Measurements from ENCODE around the gene ARHGEF16. TPM values are rescaled to one million over a fixed set of nuclear protein-coding genes. Genes with fewer than 3 reads are reported as not detected.

ARHGEF16 gene
- total RNA-seq, 1 experiment from 2014 or later: 17.2 TPM

GRCh38 chr1:3478187-3478586, 23.7 kb downstream of the ARHGEF16 start (continued):
- no peak for TF ChIP-seq ZNF425 (CRISPR knock-in tag; conservative IDR thresholded peaks at IDR 0.05)
- TF ChIP-seq ZNF317 (CRISPR knock-in tag; IDR thresholded peaks at IDR 0.05; ENCODE audit: borderline replicate concordance, low read depth): no peak
- no peak for TF ChIP-seq EMX1 (CRISPR knock-in tag; IDR thresholded peaks at IDR 0.05)
- TF ChIP-seq ZNF396 (CRISPR knock-in tag; IDR thresholded peaks at IDR 0.05; ENCODE audit: borderline replicate concordance): no peak
- TF ChIP-seq ZBTB43 (CRISPR knock-in tag; IDR thresholded peaks at IDR 0.05): no peak
- TF ChIP-seq ATF6 (CRISPR knock-in tag; IDR thresholded peaks at IDR 0.05): no peak
- TF ChIP-seq TEAD4 (CRISPR knock-in tag; IDR thresholded peaks at IDR 0.05): no peak
- no peak for TF ChIP-seq CREM (CRISPR knock-in tag; IDR thresholded peaks at IDR 0.05)
- no peak for TF ChIP-seq FOXK1 (CRISPR knock-in tag; IDR thresholded peaks at IDR 0.05)
- no peak for TF ChIP-seq ZNF671 (CRISPR knock-in tag; IDR thresholded peaks at IDR 0.05)
- no peak for TF ChIP-seq NR1H2 (CRISPR knock-in tag; IDR thresholded peaks at IDR 0.05)

GRCh38 chr1:3479511-3480368, 25.3 kb downstream of the ARHGEF16 start:
- ATAC-seq: no peak
- POLR2A ChIA-PET: interaction anchor here (1.2 kb wide), 1 partner anchor 8 kb away, joined by 3 read pairs; no protein-coding TSS in a partner anchor
- H3K27me3 Mint-ChIP-seq (ENCODE audit: low read depth): no peaks in the 10 kb centered on the region

More at GRCh38 chr1:3479511-3480368, 25.3 kb downstream of the ARHGEF16 start:
- Mint-ChIP-seq H3K27ac (no peak overlapping the region), H3K36me3 (no peaks in the 10 kb centered on the region), H3K9me3 (no peaks in the 10 kb centered on the region), H3K4me3 (no peak overlapping the region), H3K4me1 (peaks cover 3% of the 10 kb centered on the region)
- no peak for TF ChIP-seq JAZF1 (CRISPR knock-in tag; IDR thresholded peaks at IDR 0.05)
- TF ChIP-seq ATF3 (CRISPR knock-in tag; conservative IDR thresholded peaks at IDR 0.05): no peak
- no peak for TF ChIP-seq ATF2 (CRISPR knock-in tag; IDR thresholded peaks at IDR 0.05; ENCODE audit: borderline replicate concordance, low read depth)
- no peak for TF ChIP-seq ATF1 (CRISPR knock-in tag; IDR thresholded peaks at IDR 0.05)
- CTCF ChIA-PET: interaction anchor here (2.9 to 4.7 kb wide), 4 partner anchors 8 to 27 kb away, joined by 17 to 73 read pairs (median 34); no protein-coding TSS in a partner anchor
- DNase-seq (ENCODE audit: low spot score): no peak

Data from WTC11 (cell line).